Left cardiac atrium (tissue), 4 donors: ENCODE data around the gene SH2D3C. TPM values are rescaled to one million over a fixed set of nuclear protein-coding genes. Genes with fewer than 3 reads are reported as not detected.
A peak's percentile ranks its signal among the peaks of the same experiment; 100 is the strongest.

Experiments used
- ATAC-seq, 2 donors: fragments of 200-7000 bp; cut with Tn5 transposase; one replicate each; pipeline ENCODE4 v1.9.1; 2020; ENCODE audit warnings: mild to moderate bottlenecking in 2 of 2, moderate library complexity in 2 of 2
- DNase-seq: peaks from one replicate; pipeline ENCODE4 v3.0.0-alpha.2; 2020
- intact Hi-C, 2 donors: fragments of 100-400 bp; cut with DNase I; formaldehyde crosslinking; loops; one replicate each; pipeline versions ENCODE4 v1.14.1 to v1.15.1; 2022 to 2023
- long read RNA-seq: library from polyadenylated mRNA; unstranded; transcript quantifications from one replicate; pipeline ENCODE4 v2.0.0, GENCODE V29; 2021
- total RNA-seq, 2 donors: library from RNA; stranded (reverse); fragmentation: NEBNext Ultra II Directional; extraction: Animal tissue kit (Norgen Biotek cat#: 25700); gene quantifications; one replicate each; pipeline ENCODE4 v1.2.1, GENCODE V29; 2021
- donor health status: DM: no; HTN: yes; CAD: no.
- donor health status: DM: no; HTN: yes; CAD: no; lungs with severe emphysema.
- donor health status: DM: yes; HTN: yes; CAD: no.
- donor health status: Dilated cardiomyopathy.

Gene SH2D3C, protein sequence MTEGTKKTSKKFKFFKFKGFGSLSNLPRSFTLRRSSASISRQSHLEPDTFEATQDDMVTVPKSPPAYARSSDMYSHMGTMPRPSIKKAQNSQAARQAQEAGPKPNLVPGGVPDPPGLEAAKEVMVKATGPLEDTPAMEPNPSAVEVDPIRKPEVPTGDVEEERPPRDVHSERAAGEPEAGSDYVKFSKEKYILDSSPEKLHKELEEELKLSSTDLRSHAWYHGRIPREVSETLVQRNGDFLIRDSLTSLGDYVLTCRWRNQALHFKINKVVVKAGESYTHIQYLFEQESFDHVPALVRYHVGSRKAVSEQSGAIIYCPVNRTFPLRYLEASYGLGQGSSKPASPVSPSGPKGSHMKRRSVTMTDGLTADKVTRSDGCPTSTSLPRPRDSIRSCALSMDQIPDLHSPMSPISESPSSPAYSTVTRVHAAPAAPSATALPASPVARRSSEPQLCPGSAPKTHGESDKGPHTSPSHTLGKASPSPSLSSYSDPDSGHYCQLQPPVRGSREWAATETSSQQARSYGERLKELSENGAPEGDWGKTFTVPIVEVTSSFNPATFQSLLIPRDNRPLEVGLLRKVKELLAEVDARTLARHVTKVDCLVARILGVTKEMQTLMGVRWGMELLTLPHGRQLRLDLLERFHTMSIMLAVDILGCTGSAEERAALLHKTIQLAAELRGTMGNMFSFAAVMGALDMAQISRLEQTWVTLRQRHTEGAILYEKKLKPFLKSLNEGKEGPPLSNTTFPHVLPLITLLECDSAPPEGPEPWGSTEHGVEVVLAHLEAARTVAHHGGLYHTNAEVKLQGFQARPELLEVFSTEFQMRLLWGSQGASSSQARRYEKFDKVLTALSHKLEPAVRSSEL
- total RNA-seq = 10 to 100 TPM; 18.4 to 21.5 TPM
- long read RNA-seq, transcript SH2D3C-203 (11 exons, 2,750 nt) = major isoform, 14 of 54 reads
- long read RNA-seq, transcript SH2D3C-206 (11 exons, 2,794 nt) = minor isoform, 6 of 54 reads
- long read RNA-seq, partial matches to known transcripts = 26 of 54 reads
- long read RNA-seq, other reads (novel, unspliced or antisense) = 7 of 54 reads

DNA sequence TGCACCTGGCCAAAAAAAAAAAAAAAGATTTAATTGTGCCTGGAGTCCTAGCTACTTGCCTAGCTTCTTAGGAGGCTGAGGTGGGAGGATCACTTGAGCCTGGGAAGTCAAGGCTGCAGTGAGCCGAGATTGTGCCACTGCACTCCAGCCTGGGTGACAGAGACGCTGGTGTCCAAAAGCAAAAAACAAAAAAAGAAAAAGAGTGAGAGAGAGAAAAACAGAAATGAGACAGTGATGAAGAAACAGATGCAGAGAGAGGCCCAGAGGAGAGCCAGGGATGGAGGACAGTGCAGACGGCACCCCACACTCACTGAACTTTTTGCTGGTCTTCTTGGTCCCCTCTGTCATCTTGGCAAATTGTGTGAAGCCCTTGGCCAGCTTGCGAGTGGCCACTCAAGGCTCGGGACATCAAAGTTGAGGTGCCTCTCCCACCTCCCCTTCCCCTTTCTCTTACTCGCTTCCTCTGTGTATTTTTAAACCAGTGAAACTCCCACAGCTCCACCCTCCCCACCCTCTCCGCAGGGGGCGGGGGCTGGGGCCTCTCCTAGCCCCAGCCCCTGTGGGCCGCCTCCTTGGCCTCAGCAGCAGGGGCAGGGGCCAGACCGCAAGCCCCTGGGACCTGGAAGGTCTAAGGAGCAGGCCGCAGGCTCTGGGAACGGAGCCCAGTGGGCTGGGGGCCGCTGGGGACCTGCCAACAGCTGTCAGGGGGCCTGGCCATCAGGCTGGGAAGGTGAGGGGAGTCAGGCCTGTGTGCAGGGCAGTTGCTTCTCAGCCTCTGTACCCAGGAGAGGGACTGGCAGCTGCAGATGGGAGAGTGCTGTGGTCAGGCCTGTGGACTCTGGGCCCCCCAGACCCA is at the start of gene SH2D3C:
Gene SH2D3C (minus strand): TSS at position 387 of the 856 bp plus-strand sequence. CDS start 39 bp downstream, at position 348.
- DNase-seq (no peak), ATAC-seq (peak; percentile 64 to 85)
- intact Hi-C loops = no loop called here

DNA sequence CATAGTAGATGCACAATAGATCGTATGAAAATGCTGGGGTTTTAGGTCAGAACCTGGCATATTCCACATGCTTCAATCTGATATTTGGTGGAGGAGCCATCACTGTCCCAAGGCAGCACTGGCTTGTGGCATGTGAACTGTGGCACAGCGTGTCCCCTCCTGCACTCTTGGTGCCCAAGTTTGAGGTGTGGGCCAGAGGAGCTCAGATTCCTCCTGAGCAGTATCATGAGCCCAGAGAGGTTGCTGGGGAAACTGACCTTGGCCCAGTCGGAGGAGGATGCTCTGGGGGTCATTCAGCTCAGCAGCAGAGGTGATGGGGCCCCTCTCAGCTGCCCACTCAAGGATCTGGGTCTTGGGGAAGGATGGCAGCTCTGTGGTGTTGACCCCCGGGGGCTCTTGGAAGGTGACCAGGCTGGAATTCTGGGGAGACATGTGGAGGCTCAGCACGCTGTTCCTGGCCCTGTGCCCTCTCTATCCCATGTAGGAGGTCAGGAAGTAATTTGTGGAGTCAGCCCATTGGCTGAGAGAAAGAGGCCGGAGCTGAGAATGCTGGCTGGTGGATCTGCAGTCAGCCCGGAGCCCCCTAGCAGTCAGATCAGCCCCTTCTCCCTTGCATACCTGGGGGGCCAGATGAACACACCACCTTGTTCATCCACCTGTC is 47.9 kb upstream of the SH2D3C start:
- no peak for DNase-seq
- intact Hi-C loops = loop anchor here in 1 of 2 donors (5.0 kb wide), 1 partner anchor 41 kb away; no protein-coding TSS in a partner anchor
- no peak for ATAC-seq

DNA sequence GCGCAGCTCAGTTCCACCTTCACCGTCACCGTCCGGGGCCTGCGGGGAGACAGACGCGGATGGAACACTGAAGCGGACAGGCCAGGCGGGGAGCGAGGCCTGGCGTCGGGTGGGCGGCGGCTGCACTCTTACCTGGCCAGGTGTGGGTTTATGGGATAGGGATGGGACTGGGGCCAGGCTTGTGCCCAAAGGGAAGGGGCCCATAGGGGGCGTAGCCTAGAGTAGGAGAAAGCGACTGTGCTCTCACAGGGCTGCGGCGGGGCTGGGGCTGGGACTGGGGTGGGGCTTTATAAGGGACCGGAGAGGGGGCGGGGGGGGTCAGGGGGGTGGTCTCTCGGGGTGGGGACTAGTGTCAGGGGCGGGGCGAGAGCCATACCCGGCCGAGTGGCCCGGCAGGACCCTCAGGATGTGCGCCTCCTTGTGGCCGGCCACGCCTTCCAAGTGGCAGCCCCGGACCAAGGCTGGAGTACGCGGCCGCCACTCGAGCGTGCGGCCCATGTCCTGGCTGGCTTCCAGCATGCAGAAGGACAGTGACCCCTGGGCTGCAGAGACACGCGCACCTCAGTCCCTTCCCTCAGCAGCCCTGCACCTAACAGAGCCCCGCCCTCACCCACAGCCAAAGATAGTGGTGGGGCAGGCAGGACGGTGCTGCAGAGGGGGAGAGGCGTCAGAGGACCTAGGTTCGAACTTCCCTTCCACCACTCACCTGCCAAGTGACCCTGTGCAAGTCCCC is 47.0 kb upstream of the SH2D3C start:
- intact Hi-C loops = loop anchor here in 1 of 2 donors (5.0 kb wide), 1 partner anchor 42 kb away; no protein-coding TSS in a partner anchor
- peak; percentile 23 to 24 for ATAC-seq

DNA sequence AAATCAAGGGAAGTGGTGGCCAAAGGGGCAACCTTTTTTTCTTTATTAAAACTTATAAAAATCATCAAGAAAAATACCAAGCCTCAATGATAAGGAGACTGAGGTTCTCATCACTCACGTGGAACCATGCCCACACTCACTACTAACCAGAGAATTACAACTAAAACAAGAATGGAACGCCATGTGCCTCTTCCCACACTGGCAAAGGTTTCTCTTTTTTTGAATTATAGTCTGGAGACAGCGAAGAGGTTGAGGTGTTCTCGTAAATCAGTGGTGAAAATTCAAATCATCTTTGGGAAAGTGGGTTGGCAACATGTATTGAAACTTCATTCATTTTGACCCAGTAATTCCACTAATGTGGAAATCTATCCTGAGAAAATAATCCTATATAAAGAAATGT is 43.6 kb upstream of the SH2D3C start:
- DNase-seq (no peak), ATAC-seq (no peak)
- intact Hi-C loops = no loop called here

More for the DNA sequence above, 47.0 kb upstream of the SH2D3C start:
- peak; percentile 75 for DNase-seq

DNA sequence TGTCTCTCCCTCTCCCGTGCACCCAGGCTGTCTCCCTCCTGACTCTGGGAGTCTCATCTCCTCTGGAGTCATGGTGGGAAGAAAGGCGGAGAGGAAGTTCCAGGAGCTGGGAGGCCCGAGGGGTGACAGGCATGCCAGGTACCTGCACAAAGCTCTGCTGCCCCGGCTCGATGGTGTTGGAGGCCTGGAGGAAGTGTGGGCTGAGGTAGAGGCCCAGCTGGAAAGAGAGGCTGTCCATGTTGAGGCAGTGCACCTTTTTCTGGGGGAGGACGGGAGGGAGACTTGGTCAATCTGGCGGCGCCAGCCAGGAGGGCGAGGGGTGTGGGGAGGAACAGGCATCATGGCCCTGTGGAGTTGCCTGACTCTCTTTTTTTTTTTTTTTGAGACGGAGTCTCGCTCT is 40.1 kb upstream of the SH2D3C start:
- ATAC-seq (no peak), DNase-seq (no peak)

DNA sequence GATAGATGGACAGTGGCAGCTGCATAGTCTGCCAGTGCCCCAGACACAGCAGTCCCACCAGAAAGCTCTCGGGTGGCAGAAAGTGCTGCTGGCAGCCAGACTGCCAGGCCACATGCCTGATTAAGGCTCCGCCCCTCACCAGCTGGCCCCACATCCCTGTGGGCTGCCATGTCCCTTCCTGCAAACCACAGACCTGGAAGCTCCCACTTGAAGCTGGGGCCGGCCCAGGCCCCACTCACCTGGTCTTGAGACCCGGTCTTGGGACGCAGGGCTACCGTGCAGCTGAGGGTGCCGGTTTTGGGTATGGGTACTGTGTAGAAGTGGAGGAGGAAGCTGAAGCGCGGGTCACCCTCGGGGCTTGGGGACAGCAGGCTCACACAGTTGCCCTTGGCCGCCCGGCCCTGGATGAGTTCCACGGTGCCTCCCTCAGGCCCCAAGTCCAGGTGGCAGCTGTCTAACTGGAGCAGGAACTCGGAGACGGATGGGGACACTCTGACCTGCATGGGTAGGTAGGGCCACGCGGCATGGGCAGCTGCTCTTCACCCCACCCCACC is 39.5 kb upstream of the SH2D3C start:
- no peak for DNase-seq
- intact Hi-C loops = no loop called here
- peak in 1 of 2 donors; percentile 16 for ATAC-seq

More for the DNA sequence above, 40.1 kb upstream of the SH2D3C start:
- intact Hi-C loops = no loop called here

DNA sequence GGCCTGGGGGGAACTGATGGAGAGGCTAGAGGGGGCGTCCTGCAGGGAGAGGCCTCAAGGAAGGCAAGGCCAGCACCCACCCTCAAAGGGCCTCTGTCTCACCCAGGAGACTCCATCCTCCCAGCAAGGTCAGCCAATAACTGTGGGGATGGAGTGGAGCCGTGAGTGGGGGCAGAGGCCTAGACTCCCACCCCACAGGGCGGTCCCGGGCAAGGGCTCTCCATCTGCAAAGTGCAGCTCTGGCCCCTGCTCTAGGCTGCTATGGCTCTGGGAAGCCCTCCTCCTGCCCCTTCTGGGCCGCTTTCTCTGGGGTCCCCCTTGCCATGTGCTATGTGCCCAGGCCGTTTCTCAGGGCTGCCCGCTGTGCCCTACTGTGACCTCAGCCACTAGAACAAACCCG is 38.3 kb upstream of the SH2D3C start:
- intact Hi-C loops = no loop called here
- ATAC-seq (no peak), DNase-seq (no peak)

DNA sequence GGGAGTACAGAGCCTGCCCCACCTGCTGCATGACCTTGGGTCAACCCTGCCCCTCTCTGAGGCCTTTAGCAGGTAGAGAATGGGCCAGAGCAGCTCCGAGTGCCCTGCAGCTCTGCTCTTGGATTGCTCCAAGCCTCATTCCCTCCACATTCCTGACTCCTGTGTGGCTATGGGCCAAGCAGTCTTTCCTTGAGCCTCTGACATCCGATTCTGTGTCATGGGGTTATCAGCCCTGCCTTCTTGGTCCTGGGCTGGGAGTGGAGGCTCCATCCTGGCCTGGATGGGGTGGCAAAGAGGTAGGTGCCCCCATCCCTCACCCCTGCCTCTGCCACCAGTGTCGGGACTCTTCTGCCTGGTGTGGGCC is 37.9 kb upstream of the SH2D3C start:
- no peak for DNase-seq
- no peak for ATAC-seq
- intact Hi-C loops = no loop called here

DNA sequence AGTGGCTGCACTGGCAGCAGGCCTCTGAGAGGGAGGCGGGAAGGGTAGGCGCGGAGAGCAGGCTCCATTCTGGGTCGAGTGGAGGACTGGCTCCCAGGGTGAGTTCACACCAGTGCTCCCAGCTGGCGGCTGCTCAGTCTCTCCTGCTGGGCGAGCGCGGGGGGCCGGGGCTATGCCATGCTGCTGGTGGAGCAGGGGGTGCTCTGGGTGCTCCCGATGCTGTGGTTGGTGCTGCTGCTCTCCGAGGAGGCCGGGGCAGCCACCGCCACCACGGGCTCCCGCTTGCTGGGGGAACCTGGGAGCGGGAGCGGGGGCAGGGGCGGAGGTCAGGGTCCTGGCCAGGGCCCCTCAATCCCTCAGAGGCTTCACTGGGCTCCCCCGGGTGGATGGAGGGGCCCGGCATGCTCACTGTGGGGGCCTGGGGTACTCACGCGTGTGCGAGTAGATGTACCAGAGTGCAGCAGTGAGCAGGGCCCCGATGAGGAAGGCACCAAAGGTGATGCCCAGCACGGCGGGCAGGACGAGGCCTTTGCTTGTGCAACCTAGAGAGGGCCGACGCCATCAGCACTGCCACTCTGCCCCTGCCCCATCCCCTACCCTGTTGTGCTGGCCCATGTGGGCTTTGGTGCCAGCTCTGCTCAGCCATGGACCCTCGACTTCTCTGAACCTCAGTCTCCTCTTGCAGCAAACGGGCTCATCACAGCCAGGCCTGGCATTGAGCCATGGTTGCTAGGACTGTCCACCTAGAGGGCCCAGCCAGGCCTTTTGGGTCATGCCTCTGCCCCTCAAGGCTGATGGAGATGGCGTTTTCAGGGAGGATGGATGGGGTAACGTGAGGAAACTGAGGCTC is 37.3 kb upstream of the SH2D3C start:
- intact Hi-C loops = no loop called here
- DNase-seq (peak; percentile 57), ATAC-seq (no peak)

DNA sequence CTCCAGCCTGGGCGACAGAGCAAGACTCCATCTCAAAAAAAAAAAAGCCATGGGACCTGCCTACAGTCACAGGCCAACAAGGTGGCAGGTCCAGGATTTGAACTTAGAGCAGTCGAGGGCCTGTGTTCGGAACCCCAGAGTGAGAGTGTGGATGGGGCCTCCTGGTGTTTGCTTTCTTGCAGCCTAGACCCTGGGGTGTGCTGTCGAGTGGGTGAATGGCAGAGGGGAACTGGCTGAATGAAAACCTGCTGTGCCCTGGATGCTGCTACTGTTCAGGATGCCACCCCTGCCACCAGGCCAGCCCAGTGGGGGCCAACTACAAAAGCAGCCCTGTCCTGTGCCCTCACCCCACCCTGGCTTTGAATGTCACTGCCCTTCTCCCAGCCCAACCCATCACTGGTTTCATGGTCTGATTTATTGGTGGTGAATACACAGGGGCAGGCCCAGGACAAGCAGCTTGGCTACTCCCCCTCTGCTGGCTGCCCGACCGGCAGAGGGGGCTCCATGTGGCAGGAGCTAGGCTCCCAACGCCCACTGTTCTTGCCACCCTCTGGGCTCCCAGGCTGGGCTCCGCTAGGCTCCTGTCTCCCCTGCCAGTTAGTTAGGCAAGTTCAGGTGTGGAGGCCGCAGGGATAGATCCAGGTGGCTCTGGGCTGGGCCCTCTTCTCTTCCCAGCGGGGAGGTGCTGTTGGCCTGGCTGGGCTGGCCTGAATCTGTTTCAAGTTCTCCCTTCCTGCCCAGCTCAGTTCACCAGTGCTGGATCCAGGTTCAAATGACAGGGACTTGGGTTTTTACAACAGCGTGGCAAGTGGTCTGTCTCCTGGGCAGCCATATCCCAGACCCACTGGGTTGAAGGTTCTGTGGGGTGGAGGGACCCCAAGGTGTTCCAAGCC is 36.4 kb upstream of the SH2D3C start:
- no peak for ATAC-seq
- intact Hi-C loops = no loop called here

DNA sequence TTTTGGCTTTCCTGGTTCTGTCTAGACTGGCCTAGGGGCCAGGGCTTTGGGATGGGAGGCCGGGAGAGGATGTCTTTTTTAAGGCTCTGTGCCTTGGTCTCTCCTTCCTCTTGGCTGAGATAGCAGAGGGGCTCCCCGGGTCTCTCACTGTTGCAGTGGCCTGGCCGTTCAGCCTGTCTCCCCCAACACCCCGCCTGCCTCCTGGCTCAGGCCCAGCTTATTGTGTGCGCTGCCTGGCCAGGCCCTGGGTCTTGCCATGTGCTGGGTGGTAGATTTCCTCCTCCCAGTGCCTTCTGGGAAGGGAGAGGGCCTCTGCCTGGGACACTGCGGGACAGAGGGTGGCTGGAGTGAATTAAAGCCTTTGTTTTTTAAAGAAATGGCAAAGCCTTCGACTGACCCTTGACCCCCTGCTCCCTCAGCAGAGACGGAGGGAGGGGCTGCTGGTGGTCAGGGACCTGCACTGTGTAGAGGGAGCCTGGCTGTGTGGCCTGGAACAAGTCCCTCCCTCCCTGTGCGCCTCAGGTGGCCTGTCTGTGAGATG is 35.3 kb upstream of the SH2D3C start:
- DNase-seq (peak; percentile 64), ATAC-seq (peak; percentile 4 to 21)
- intact Hi-C loops = no loop called here

More for the DNA sequence above, 36.4 kb upstream of the SH2D3C start:
- DNase-seq = no peak

DNA sequence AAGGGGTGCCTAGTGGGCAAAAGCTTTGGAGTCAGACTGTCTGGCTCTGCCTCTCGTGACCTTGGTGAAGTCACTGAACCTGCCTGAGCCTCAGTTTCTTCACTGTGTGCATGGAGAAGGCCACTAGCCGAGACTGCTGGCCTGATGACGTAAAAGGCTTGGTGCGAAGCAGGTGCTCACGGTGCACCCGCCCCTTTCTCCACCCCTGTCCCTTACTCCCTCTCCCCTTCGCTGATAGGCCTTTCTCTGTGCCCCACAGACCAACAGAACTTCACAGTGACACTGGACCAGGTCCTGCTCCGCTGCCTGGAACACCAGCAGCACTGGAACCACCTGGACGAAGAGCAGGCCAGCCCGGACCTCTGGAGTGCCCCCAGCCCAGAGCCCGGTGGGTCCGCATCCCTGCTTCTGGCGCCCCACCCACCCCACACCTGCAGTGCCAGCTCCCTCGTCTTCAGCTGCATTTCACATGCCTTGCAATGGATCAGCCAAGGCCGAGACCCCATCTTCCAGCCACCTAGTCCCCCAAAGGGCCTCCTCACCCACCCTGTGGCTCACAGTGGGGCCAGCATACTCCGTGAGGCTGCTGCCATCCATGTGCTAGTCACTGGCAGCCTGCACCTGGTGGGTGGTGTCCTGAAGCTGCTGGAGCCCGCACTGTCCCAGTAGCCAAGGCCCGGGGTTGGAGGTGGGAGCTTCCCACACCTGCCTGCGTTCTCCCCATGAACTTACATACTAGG is 34.6 kb upstream of the SH2D3C start:
- DNase-seq = peak; percentile 39
- no peak for ATAC-seq
- intact Hi-C loops = no loop called here

DNA sequence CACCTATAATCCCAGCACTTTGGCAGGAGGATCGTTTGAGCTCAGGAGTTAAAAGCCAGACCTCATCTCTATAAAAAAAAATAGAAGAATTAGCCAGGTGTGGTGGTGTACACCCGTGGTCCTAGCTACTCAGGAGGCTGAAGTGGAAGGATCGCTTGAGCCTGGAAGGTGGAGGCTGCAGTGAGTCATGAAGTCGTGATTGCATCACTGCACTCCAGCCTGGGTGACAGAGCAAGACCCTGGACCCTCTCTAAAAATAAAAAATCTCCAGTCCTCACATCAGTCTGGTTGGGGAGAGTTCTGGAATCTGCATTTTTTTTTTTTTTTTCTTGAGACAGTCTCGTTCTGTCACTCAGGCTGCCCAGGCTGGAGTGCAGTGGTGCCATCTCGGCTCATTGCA is 33.5 kb upstream of the SH2D3C start:
- intact Hi-C loops = no loop called here
- DNase-seq = no peak
- no peak for ATAC-seq

DNA sequence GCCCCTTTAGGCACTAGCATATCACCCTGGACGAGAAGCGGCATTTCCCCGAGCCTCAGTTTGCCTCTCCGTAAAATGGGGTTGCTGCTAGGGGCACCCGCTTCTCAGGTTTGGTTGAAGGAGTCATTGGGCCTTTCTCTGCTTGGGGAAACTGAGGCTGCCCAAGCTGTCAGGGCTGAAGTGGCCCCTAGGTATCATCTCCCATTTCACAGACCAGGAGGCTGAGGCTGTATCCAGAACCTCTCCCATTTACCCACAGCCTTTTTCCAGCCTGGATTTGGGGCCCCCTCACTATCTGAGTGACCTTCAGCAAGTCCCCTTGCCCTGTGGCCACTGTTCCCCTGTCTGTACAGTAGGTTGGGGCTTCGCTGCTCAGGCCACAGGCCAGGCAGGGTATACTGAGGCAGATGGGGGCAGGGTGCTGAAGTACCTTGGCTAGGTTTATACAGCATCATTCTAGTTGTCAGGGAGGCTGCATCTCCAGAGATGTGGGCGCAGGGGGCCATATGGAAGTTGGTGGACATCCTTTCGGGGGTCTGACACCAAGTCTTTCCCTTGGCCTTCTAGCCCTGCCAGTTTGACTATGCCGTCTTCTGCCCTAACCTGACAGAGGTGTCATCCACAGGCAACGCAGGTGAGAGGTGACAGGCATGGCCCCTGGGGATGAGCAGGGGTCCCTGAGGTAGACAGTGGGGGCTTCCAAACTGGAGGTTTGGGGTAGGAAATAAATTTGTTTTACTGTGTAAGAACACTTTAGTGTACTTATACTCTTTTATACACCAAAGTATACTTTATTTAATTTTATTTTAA is 32.1 kb upstream of the SH2D3C start:
- ATAC-seq = no peak
- intact Hi-C loops = no loop called here
- DNase-seq = no peak
